GM13977 (cell line): ENCODE results near the gene PCBD1.
A peak's percentile ranks its signal among the peaks of the same experiment; 100 is the strongest.

Experiments
- DNase-seq: peaks from one replicate; pipeline ENCODE4 v3.0.0; 2012; ENCODE audit warnings: low spot score
- in situ Hi-C: fragments of 300-500 bp; cut with MboI; formaldehyde crosslinking; loops from one replicate; pipeline ENCODE4 v1.12.0; 2022; ENCODE audit warnings: low sequenced_read_pairs, low pct_unique_long_range_greater_than_20kb, mixed read lengths, inconsistent platforms; ENCODE audit not compliant: unreplicated experiment
- TF ChIP-seq, protein P1 (sequence below): IDR thresholded peaks from 2 replicates; pipeline ENCODE4 v1.5.1; 2012; ENCODE audit warnings: mild to moderate bottlenecking, control low read depth; ENCODE audit not compliant: insufficient read depth; ENCODE audit errors: extremely low read depth, missing control alignments

The PCBD1 gene

DNA sequence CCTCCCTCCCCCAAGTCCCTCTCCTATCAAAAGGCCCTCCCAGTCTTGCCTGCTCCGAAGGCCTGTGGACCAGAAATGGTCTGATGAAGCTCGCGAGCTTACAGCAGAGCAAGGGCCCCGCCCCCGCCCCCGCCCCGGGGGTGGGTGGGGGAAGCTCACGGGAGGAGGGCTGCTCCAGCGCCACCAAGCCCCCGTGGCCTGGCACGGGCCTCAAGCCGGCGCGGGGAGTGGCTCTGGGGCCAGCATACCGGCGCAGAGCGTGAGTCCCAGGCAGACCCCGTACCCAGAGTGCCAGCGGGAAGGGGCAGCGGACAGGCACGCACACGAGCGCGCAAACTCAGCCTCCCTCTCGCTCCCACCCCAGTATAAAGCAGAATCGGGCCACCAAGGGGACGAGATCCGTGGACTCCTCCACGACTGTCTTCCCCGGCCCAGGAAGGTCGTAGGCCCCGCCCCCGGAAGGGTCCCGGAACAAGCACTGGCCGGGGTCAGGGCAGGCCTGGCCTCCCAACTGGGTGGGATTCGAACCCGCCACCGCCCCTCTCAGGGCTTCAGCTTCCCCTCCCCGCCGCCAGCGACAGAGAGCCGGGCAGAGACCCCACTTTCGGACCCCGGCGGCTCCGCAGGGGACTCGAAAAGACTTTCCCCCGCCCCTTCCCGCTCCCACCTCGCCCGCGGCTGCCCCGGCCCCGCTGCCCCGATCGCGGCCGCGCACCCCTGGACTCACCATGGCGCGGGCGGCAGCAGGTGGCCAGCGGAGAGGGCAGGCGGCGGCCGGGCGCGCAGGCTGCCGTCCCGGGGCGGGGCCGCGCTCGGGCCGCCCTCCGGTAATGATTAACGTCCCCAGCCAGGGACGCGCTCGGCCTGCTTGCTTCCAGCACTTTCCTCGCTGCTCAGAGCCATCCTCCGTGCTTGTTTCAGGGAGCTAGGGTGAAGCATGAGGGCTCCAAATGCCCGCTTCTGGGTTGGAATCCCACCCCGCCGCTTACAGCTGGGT, at the start of gene PCBD1:
PCBD1 (minus strand) TSS at position 762 of the 997 bp plus-strand sequence; CDS start at position 730, 32 bp downstream.
- TF ChIP-seq, protein P1, sequence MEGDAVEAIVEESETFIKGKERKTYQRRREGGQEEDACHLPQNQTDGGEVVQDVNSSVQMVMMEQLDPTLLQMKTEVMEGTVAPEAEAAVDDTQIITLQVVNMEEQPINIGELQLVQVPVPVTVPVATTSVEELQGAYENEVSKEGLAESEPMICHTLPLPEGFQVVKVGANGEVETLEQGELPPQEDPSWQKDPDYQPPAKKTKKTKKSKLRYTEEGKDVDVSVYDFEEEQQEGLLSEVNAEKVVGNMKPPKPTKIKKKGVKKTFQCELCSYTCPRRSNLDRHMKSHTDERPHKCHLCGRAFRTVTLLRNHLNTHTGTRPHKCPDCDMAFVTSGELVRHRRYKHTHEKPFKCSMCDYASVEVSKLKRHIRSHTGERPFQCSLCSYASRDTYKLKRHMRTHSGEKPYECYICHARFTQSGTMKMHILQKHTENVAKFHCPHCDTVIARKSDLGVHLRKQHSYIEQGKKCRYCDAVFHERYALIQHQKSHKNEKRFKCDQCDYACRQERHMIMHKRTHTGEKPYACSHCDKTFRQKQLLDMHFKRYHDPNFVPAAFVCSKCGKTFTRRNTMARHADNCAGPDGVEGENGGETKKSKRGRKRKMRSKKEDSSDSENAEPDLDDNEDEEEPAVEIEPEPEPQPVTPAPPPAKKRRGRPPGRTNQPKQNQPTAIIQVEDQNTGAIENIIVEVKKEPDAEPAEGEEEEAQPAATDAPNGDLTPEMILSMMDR: no peak
- DNase-seq: peak; percentile 86
- in situ Hi-C loops: loop anchor here (25.0 kb wide), 1 partner anchor 326 kb away; no protein-coding TSS in a partner anchor

DNA sequence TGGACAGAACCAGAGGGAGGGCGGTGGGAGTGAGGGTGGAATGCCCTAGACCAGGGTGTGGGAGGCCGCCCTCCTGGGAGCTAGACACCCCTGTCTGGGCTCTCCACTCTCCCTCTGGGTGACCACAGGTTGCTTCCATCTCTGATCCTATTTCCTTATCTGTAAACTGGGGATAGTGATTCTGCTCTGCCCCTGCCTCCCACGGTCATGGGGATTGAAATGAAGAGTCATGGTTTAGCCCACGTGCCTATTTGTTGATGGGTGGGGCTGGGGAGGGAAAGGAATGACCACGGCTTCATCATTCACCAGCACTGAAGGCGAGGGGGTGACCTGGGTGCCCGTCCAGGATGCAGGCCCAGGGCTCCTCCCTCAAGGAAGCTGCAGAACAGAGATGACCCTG, 49.3 kb upstream of the PCBD1 start:
- in situ Hi-C loops: no loop called here
- TF ChIP-seq, protein P1: no peak

DNA sequence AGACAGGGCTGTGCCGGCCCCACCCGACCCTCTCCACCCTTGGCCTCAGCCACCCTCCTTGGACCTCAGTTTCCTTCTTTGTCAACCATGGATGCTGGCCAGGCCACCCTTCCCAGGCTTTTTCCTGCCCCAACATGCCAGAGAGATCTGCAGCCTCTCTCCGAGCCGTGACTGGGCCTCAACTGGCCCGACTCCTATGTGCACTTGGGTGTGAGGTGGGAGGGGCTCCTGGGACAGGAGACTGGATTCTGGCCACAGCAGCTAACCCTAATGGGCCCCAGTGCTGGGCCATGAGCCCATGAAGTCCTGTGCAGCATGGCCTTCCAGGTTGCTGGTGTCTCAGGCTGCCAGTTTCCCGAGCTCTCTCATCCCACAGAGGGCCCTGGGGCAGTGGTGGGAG, 47.7 kb upstream of the PCBD1 start:
- no peak for DNase-seq
- TF ChIP-seq, protein P1: no peak
- in situ Hi-C loops: no loop called here

More for the DNA sequence above, 49.3 kb upstream of the PCBD1 start:
- no peak for DNase-seq

DNA sequence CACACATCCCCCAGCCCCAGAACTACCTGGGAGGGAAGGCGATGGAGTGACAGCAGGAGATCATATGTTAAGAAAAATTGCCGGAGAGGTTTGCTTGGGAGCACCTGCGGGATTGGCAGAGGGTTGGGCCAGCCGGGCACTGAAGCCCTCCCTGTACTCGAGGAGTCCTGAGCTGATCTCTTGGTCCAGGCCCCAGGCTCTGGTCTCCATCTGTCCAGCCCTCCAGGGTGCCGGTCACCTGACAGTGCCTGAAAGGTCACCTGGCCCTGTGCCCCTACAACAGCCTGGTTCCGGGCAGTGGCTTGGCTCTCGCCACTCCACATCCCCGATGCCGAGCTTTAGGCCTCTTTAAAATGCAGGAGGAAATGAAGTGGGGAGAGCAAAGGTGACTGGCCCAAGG, 47.3 kb upstream of the PCBD1 start:
- TF ChIP-seq, protein P1: no peak
- no peak for DNase-seq
- in situ Hi-C loops: no loop called here

DNA sequence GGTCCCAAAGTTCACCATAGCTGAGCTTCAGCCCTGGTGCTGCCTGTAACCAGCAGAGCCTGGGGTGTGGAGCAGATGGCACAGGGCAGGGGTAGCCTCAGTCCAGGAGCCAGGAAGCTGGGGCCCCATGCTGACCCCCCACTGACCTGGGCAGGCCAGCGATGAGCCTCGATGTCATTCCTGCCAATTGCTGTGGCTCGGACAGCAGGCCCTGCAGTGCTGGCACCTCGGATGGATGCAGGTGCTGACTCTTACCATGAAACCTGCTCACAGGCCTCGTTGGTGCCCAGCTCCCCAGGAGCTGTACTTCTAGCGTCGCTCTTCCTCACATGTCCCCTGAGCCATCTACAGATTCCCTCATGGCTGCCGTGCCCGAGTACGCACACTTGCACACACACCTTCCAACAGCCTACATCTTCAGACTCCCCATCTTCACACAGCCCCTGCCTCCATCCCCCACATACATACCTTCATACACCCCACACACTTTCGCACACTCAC, 46.8 kb upstream of the PCBD1 start:
- TF ChIP-seq, protein P1: no peak
- in situ Hi-C loops: no loop called here

DNA sequence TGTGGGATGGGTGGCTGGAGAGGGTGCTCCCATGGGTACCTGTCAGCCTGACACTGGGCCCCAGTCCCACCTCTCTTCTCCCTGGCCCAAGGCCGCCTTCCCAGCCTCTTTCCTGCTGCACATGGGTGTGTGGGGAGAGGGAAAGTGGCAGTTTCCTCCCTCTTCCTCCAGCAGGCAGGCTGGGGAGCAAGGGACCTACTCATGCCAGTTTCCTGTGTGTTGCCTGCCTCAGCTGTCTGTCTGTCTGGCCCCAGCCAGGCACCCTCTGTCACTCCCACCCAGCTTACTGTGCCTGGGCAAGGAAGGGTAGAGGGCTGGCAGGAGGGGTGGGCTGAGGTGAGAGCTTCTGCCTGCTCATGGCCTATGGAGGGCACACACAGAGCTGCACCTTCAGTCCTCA, 46.3 kb upstream of the PCBD1 start:
- no peak for DNase-seq
- in situ Hi-C loops: no loop called here
- TF ChIP-seq, protein P1: no peak

More for the DNA sequence above, 46.8 kb upstream of the PCBD1 start:
- DNase-seq: no peak
